ENCODE data around the gene ZNRF2. TPM values are rescaled to one million over a fixed set of nuclear protein-coding genes. Genes with fewer than 3 reads are reported as not detected.

The ZNRF2 gene
- total RNA-seq, 1 donor from 2014 or later, result 37.7 TPM

- Histone ChIP-seq H3K4me1 (peaks cover 4% of the 10 kb centered on the region), H3F3A (ENCODE audit: low read depth) (no peaks in the 10 kb centered on the region), H3K27me3 (no peaks in the 10 kb centered on the region), H4K20me1 (ENCODE audit: low read depth) (no peaks in the 10 kb centered on the region), H3K36me3 (no peaks in the 10 kb centered on the region), H3K9ac (no peak overlapping the region), H2AFZ (replicated peaks) (no peak overlapping the region), H3K79me2 (ENCODE audit: low read depth) (no peaks in the 10 kb centered on the region), H3K4me2 (no peak overlapping the region), H3K27ac (no peak overlapping the region), H3K4me3 (no peak overlapping the region), H3K9me3 (ENCODE audit: low read depth) (no peaks in the 10 kb centered on the region)
- H3K27ac Mint-ChIP-seq, result no peak overlapping the region
- no peaks in the 10 kb centered on the region for H3K36me3 Mint-ChIP-seq
- DNase-seq (ENCODE audit: low spot score), result no peak
- H3K9me3 Mint-ChIP-seq, result no peaks in the 10 kb centered on the region
- H3K4me1 Mint-ChIP-seq, result no peaks in the 10 kb centered on the region
- TF ChIP-seq CTCF (IDR thresholded peaks at IDR 0.05) (no peak), EZH2phosphoT487 (IDR thresholded peaks at IDR 0.05) (no peak), EZH2 (IDR thresholded peaks at IDR 0.05) (no peak)
- peaks cover 4% of the 10 kb centered on the region for H3K27me3 Mint-ChIP-seq (ENCODE audit: insufficient read depth, low read depth)
- H3K4me3 Mint-ChIP-seq, result no peak overlapping the region
Measured at GRCh38 chr7:30266686-30267085, 17.7 kb upstream of the ZNRF2 start.

GRCh38 chr7:30268586-30268985 lies 15.8 kb upstream of the ZNRF2 start:
- Histone ChIP-seq H3K4me1 (no peaks in the 10 kb centered on the region), H3F3A (ENCODE audit: low read depth) (no peaks in the 10 kb centered on the region), H3K27ac (no peak overlapping the region), H2AFZ (replicated peaks) (no peak overlapping the region), H3K79me2 (ENCODE audit: low read depth) (no peaks in the 10 kb centered on the region), H3K36me3 (no peaks in the 10 kb centered on the region), H3K4me2 (no peak overlapping the region), H3K9ac (no peak overlapping the region), H3K9me3 (ENCODE audit: low read depth) (no peaks in the 10 kb centered on the region), H3K27me3 (no peaks in the 10 kb centered on the region), H3K4me3 (no peak overlapping the region), H4K20me1 (ENCODE audit: low read depth) (no peaks in the 10 kb centered on the region)
- H3K4me3 Mint-ChIP-seq, result no peak overlapping the region
- H3K9me3 Mint-ChIP-seq, result no peaks in the 10 kb centered on the region
- H3K27me3 Mint-ChIP-seq (ENCODE audit: insufficient read depth, low read depth), result peaks cover 3% of the 10 kb centered on the region
- no peaks in the 10 kb centered on the region for H3K36me3 Mint-ChIP-seq
- no peak for DNase-seq (ENCODE audit: low spot score)
- no peak for TF ChIP-seq EZH2phosphoT487 (IDR thresholded peaks at IDR 0.05)
- no peak for TF ChIP-seq CTCF (IDR thresholded peaks at IDR 0.05)
- no peak for TF ChIP-seq EZH2 (IDR thresholded peaks at IDR 0.05)
- no peaks in the 10 kb centered on the region for H3K4me1 Mint-ChIP-seq
- no peak overlapping the region for H3K27ac Mint-ChIP-seq

- DNase-seq (ENCODE audit: low spot score), result no peak
- H4K20me1 ChIP-seq (ENCODE audit: low read depth), result no peaks in the 10 kb centered on the region
- Mint-ChIP-seq H3K9me3 (no peaks in the 10 kb centered on the region), H3K4me1 (no peaks in the 10 kb centered on the region), H3K27ac (no peak overlapping the region), H3K27me3 (ENCODE audit: insufficient read depth, low read depth) (peaks cover 3% of the 10 kb centered on the region), H3K4me3 (no peak overlapping the region), H3K36me3 (no peaks in the 10 kb centered on the region)
- H3K4me3 ChIP-seq, result no peak overlapping the region
- no peaks in the 10 kb centered on the region for H3F3A ChIP-seq (ENCODE audit: low read depth)
- no peak overlapping the region for H3K9ac ChIP-seq
- TF ChIP-seq CTCF (IDR thresholded peaks at IDR 0.05) (no peak), EZH2 (IDR thresholded peaks at IDR 0.05) (no peak), EZH2phosphoT487 (IDR thresholded peaks at IDR 0.05) (no peak)
- H3K4me1 ChIP-seq, result no peaks in the 10 kb centered on the region
- no peak overlapping the region for H3K27ac ChIP-seq
- no peaks in the 10 kb centered on the region for H3K36me3 ChIP-seq
- no peaks in the 10 kb centered on the region for H3K27me3 ChIP-seq
- no peaks in the 10 kb centered on the region for H3K9me3 ChIP-seq (ENCODE audit: low read depth)
- H2AFZ ChIP-seq (replicated peaks), result no peak overlapping the region
- no peaks in the 10 kb centered on the region for H3K79me2 ChIP-seq (ENCODE audit: low read depth)
- no peak overlapping the region for H3K4me2 ChIP-seq
Measured at GRCh38 chr7:30269490-30269889, 14.9 kb upstream of the ZNRF2 start.

All from neural progenitor cell (in vitro differentiated cells).